Ascending aorta (tissue), 2 donors: ENCODE measurements around the gene CYP3A4. TPM values are rescaled to one million over a fixed set of nuclear protein-coding genes. Genes with fewer than 3 reads are reported as not detected.
"Not testable (repeated sequence)": the region's sequence is repeated elsewhere in the genome, so short reads cannot be mapped to it uniquely, and the experiment has no call there.

Experiments used
- DNase-seq, 2 donors: peaks; one replicate each; pipeline ENCODE4 v3.0.0-alpha.2; 2019; ENCODE audit warnings: low spot score in 2 of 2
- H3K27ac ChIP-seq, 2 donors: fragments of 200-600 bp; sonication (generic); one replicate each; pipeline ENCODE4 v1.5.1; 2016 to 2017; ENCODE audit warnings: mild to moderate bottlenecking in 1 of 2
- H3K27me3 ChIP-seq: fragments of 200-600 bp; sonication (generic); one replicate; pipeline ENCODE4 v1.5.1; 2017
- H3K36me3 ChIP-seq, 2 donors: fragments of 200-600 bp; sonication (generic); one replicate each; pipeline ENCODE4 v1.5.1; 2016
- H3K4me1 ChIP-seq, 2 donors: fragments of 200-600 bp; sonication (generic); one replicate each; pipeline ENCODE4 v1.5.1; 2016 to 2017; ENCODE audit warnings: mild to moderate bottlenecking in 1 of 2
- H3K4me3 ChIP-seq, 2 donors: fragments of 200-600 bp; sonication (generic); one replicate each; pipeline ENCODE4 v1.5.1; 2016 to 2017; ENCODE audit warnings: mild to moderate bottlenecking in 1 of 2
- H3K9me3 ChIP-seq, 2 donors: fragments of 200-600 bp; sonication (generic); one replicate each; pipeline ENCODE4 v1.5.1; 2016
- CTCF ChIP-seq, 3 experiments: fragments of 200-600 bp in 2 of 3; fragments of 450-650 bp in 1 of 3; sonication (generic) in 2 of 3; IDR thresholded peaks; one replicate each; pipeline ENCODE4 v1.5.1; 2016 to 2019; ENCODE audit warnings: antibody characterized with exemption in 3 of 3, mild to moderate bottlenecking in 1 of 3, moderate library complexity in 1 of 3
- intact Hi-C: fragments of 100-400 bp; cut with DNase I; formaldehyde crosslinking; loops from one replicate; pipeline ENCODE4 v1.15.1; 2023
- total RNA-seq: library from RNA; depleted of rRNA; stranded (reverse); fragments of >200 nt; gene quantifications from one replicate; pipeline ENCODE4 v1.1.0, GENCODE V29; 2016

The CYP3A4 gene
- total RNA-seq, 1 donor from 2014 or later, result not detected

- DNase-seq, result no peak
- Histone ChIP-seq H3K4me1 (no peaks in the 10 kb centered on the region), H3K9me3 (no peaks in the 10 kb centered on the region), H3K4me3 (no peak overlapping the region), H3K27ac (no peak overlapping the region), H3K27me3 (no peaks in the 10 kb centered on the region), H3K36me3 (no peaks in the 10 kb centered on the region)
- intact Hi-C loops, result no loop called here
- TF ChIP-seq CTCF (IDR thresholded peaks at IDR 0.05), result no peak
These were observed 1.7 kb downstream of the CYP3A4 start for GRCh38 chr7:99782012-99782953.

- Histone ChIP-seq H3K36me3 (no peaks in the 10 kb centered on the region), H3K27me3 (no peaks in the 10 kb centered on the region), H3K27ac (no peak overlapping the region), H3K4me1 (no peaks in the 10 kb centered on the region), H3K9me3 (no peaks in the 10 kb centered on the region), H3K4me3 (no peak overlapping the region)
- intact Hi-C loops, result no loop called here
- no peak for DNase-seq
- no peak for TF ChIP-seq CTCF (IDR thresholded peaks at IDR 0.05)
These were observed 3.4 kb downstream of the CYP3A4 start for GRCh38 chr7:99780588-99780987.

- Histone ChIP-seq H3K27me3 (no peaks in the 10 kb centered on the region), H3K4me1 (no peaks in the 10 kb centered on the region)
These were observed 4.0 kb downstream of the CYP3A4 start for GRCh38 chr7:99779949-99780348.

GRCh38 chr7:99778880-99779279, 5.1 kb downstream of the CYP3A4 start:
- Histone ChIP-seq H3K36me3 (no peaks in the 10 kb centered on the region), H3K9me3 (no peaks in the 10 kb centered on the region), H3K4me1 (no peaks in the 10 kb centered on the region), H3K4me3 (no peak overlapping the region), H3K27me3 (no peaks in the 10 kb centered on the region), H3K27ac (no peak overlapping the region)
- intact Hi-C loops, result no loop called here
- no peak for DNase-seq
- TF ChIP-seq CTCF (IDR thresholded peaks at IDR 0.05), result no peak

More at GRCh38 chr7:99779949-99780348, 4.0 kb downstream of the CYP3A4 start:
- no peak for DNase-seq
- H3K27ac ChIP-seq, result no peak overlapping the region
- H3K9me3 ChIP-seq, result no peaks in the 10 kb centered on the region
- intact Hi-C loops, result no loop called here
- no peak overlapping the region for H3K4me3 ChIP-seq
- H3K36me3 ChIP-seq, result no peaks in the 10 kb centered on the region
- TF ChIP-seq CTCF (IDR thresholded peaks at IDR 0.05), result no peak

GRCh38 chr7:99773395-99773794, 10.6 kb downstream of the CYP3A4 start:
- intact Hi-C loops, H3K27ac ChIP-seq, H3K4me3 ChIP-seq, H3K9me3 ChIP-seq, H3K27me3 ChIP-seq, H3K36me3 ChIP-seq, H3K4me1 ChIP-seq, DNase-seq: not testable (repeated sequence)

GRCh38 chr7:99772565-99772964, 11.4 kb downstream of the CYP3A4 start:
- intact Hi-C loops, result no loop called here
- Histone ChIP-seq H3K9me3 (no peaks in the 10 kb centered on the region), H3K4me3 (no peak overlapping the region), H3K36me3 (no peaks in the 10 kb centered on the region), H3K27ac (no peak overlapping the region), H3K27me3 (no peaks in the 10 kb centered on the region), H3K4me1 (no peaks in the 10 kb centered on the region)
- TF ChIP-seq CTCF (IDR thresholded peaks at IDR 0.05), result no peak
- DNase-seq, result no peak

- H3K4me1 ChIP-seq, H3K27me3 ChIP-seq, DNase-seq, H3K4me3 ChIP-seq, intact Hi-C loops, H3K9me3 ChIP-seq, H3K36me3 ChIP-seq, H3K27ac ChIP-seq: not testable (repeated sequence)
These were observed 14.5 kb downstream of the CYP3A4 start for GRCh38 chr7:99769494-99769893.
